ENCODE results near the gene ALDH7A1.

ALDH7A1 gene

GRCh38 chr5:126508251-126508961 lies 86.6 kb downstream of the ALDH7A1 start:
- no peak for DNase-seq (ENCODE audit: low spot score)

- no peak for DNase-seq (ENCODE audit: low spot score)
These were observed 88.9 kb downstream of the ALDH7A1 start for GRCh38 chr5:126506079-126506478.

GRCh38 chr5:126503602-126504104 lies 91.4 kb downstream of the ALDH7A1 start:
- DNase-seq (ENCODE audit: low spot score): no peak

- DNase-seq (ENCODE audit: low spot score): no peak
These were observed 93.6 kb downstream of the ALDH7A1 start for GRCh38 chr5:126501448-126501847.

- DNase-seq (ENCODE audit: low spot score): no peak
These were observed 95.1 kb downstream of the ALDH7A1 start for GRCh38 chr5:126499853-126500342.

- DNase-seq (ENCODE audit: low spot score): no peak
These were observed 95.7 kb downstream of the ALDH7A1 start for GRCh38 chr5:126499278-126499677.

GRCh38 chr5:126497506-126497905 lies 97.5 kb downstream of the ALDH7A1 start:
- DNase-seq (ENCODE audit: low spot score): no peak

GRCh38 chr5:126494393-126494792 lies 100.6 kb downstream of the ALDH7A1 start:
- no peak for DNase-seq (ENCODE audit: low spot score)

GRCh38 chr5:126492939-126493338 lies 102.1 kb downstream of the ALDH7A1 start:
- no peak for DNase-seq (ENCODE audit: low spot score)

GRCh38 chr5:126490167-126490940 lies 104.7 kb downstream of the ALDH7A1 start:
- no peak for DNase-seq (ENCODE audit: low spot score)

GRCh38 chr5:126488443-126489065 lies 106.5 kb downstream of the ALDH7A1 start:
- no peak for DNase-seq (ENCODE audit: low spot score)

- DNase-seq (ENCODE audit: low spot score): no peak
These were observed 107.4 kb downstream of the ALDH7A1 start for GRCh38 chr5:126487596-126487995.

- DNase-seq (ENCODE audit: low spot score): no peak
These were observed 108.7 kb downstream of the ALDH7A1 start for GRCh38 chr5:126486332-126486731.

- no peak for DNase-seq (ENCODE audit: low spot score)
These were observed 110.8 kb downstream of the ALDH7A1 start for GRCh38 chr5:126484253-126484652.

GRCh38 chr5:126483156-126483555 lies 111.9 kb downstream of the ALDH7A1 start:
- DNase-seq (ENCODE audit: low spot score): peak; percentile 76

- DNase-seq (ENCODE audit: low spot score): no peak
These were observed 112.4 kb downstream of the ALDH7A1 start for GRCh38 chr5:126482591-126482990.

- no peak for DNase-seq (ENCODE audit: low spot score)
These were observed 113.8 kb downstream of the ALDH7A1 start for GRCh38 chr5:126481243-126481642.
